Fibroblast of gingiva (primary cell): Measurements from ENCODE around the gene SMPDL3A.

ENCODE experiments used
- DNase-seq: peaks from one replicate; pipeline ENCODE4 v3.0.0-alpha.2; 2011; ENCODE audit warnings: low read depth

SMPDL3A gene

GRCh38 chr6:122778302-122778701 is 10.8 kb upstream of the SMPDL3A start:
- DNase-seq, result no peak

DNA sequence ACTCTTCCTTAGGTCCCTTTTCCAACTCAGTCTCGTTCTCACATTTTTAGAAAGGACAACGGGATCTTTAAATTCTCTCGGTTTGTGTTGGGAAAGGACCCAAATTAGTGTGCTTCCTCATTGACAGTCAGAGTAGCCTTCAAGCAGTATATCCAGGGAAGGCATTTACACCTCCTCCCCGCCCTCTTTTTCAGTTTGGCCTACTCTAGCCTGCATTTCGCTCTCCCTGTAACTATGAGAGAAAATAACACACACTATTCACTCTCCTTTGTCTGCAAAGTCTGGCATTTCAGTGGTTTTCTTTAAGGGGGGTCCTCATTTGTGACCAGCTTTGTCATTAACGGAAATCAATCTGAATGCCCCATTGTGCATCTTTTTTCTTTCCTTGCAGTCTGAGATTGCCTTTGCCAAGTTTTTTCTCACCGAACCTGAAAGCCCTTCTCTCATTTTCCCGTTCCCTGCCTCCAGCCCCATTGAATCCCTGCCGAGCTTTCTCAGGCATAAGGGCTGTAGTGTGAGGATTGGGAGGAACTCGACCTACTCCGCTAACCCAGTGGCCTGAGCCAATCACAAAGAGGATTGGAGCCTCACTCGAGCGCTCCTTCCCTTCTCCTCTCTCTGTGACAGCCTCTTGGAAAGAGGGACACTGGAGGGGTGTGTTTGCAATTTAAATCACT is 9.9 kb upstream of the SMPDL3A start:
- no peak for DNase-seq

GRCh38 chr6:122779667-122780066 is 9.4 kb upstream of the SMPDL3A start, which contains the start of gene FABP7:
FABP7 (plus strand) TSS chr6:122779716; CDS start chr6:122779795, 79 bp downstream.
- DNase-seq, result no peak

DNA sequence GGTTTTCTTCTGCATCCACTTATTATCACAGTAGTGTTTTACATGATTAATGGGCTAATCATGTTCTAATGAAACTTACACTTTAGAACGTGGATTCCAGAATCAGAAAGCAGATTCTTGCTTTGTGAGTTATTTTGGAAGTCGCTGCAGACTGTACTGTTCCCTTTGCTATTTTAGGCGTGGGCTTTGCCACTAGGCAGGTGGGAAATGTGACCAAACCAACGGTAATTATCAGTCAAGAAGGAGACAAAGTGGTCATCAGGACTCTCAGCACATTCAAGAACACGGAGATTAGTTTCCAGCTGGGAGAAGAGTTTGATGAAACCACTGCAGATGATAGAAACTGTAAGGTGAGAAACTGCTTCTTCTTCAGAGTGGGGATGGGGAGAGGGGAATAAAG is 8.9 kb upstream of the SMPDL3A start:
- no peak for DNase-seq

DNA sequence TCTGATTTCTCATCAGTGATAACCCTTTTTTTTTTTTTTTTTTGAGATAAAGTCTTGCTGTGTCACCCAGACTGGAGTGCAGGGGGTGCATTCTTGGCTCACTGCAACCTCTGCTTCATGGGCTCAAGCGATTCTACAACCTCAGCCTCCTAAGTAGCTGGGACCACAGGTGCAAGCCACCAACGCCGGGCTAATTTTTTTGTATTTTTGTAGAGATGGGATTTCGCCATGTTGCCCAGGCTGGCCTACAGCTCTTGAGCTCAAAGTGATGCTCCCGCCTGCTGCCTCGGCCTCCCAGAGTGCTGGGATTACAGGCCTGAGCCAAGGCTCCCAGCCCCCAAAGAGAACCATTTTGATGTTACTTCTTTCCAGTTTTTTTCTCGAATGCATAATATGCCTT is 7.3 kb upstream of the SMPDL3A start:
- no peak for DNase-seq

DNA sequence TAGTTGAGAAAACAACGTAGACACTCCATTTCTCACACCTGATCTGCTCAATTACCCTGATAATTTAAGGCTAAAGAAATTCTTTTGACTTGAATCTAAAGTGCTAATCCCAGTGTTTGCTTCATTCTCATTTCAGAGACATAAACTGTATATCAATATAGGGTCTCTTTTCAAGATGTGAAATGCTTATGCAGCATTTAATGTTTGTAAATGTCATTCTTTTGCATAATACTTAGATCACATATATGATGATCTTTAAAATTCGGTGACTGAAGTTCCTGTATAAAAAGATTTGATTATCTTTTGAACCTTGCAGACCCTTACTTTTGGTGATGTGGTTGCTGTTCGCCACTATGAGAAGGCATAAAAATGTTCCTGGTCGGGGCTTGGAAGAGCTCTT is 5.7 kb upstream of the SMPDL3A start:
- DNase-seq, result no peak

- no peak for DNase-seq
Measured at GRCh38 chr6:122785891-122786290, 3.2 kb upstream of the SMPDL3A start.

- DNase-seq, result no peak
Measured at GRCh38 chr6:122787721-122788120, 1.3 kb upstream of the SMPDL3A start.

GRCh38 chr6:122788208-122788607 is 850 bp upstream of the SMPDL3A start:
- DNase-seq, result no peak

DNA sequence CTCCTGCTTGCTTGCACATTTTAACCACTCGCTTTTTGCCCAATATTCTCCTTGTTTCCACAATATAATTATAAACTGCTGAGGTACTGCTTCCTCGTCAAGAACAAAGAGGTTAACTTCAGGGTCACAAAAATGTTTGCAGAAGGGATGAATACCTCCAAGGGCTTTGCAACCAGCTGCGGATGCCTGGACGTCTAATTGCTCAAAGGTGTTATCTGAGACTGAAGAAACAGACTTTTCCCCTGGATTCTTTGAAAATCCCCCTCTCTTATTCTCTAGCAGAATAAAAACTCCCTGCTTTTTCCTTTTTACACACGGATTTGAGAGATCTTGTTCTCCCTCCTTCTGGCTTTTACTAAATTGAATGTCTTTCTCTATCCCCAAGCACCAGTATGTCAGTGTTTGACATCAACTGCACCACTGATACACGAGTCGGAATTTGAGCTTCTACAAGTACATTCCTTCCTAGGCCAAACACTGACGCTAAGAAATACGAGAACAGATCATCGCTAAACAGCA is 336 bp upstream of the SMPDL3A start:
- DNase-seq, result peak; percentile 95

- peak; percentile 10 for DNase-seq
Measured at GRCh38 chr6:122790028-122790422, 967 bp downstream of the SMPDL3A start.

- peak; percentile 31 for DNase-seq
Measured at GRCh38 chr6:122790423-122791309, 1.6 kb downstream of the SMPDL3A start.

DNA sequence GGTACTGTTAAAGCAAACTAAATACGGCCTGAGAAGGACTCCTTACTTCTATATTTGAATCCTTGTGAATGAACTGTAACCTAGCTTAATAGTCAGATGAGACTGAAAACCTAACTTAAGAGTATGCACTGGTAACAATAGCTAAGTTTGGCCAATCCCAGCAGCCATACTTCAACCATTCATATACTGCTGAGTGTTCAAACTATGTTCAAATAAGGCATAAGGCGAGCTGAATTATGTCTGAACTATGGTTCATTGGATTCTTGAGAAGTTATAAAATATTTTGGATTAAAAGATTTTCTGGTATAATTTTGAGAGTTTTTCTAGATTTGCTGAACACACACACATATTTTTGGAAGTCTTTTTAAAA is 2.2 kb downstream of the SMPDL3A start:
- DNase-seq, result no peak

DNA sequence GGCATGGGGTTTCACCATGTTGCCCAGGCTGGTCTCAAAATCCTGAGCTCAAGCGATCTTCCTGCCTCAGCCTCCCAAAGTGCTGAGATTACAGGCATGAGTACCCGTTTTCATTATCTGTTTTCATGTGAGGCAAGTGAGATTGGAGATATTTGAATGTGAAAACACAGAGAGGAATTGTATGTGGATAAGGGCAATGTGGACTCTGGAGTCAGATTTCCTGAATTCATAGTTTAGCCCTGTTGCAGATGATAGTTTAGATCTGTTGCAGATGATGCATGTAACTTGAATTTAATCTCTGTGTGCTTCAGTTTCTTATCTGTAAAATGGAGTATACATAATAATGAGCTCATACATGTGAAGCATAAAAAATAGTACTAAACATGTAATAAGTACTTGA is 3.7 kb downstream of the SMPDL3A start:
- no peak for DNase-seq

DNA sequence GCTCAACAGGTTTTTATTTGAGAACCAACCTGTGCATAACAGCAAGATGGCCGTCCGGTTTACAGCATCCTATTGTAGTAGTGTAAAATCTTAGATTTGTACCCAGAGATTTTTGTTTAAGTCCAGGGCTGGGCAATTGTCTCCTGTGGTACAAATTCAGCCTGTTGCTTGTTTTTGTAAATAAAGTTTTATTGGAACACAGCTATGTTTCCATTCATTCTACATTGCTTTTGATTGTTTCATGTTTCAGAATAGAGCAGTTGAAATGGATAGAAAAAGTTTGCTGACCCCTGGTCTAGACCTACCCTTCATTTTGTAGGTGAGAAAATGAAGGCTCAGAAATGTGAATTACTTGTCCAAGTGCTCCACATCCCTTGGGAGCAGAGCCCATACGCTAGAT is 8.5 kb downstream of the SMPDL3A start:
- DNase-seq, result no peak

GRCh38 chr6:122798099-122798641 is 9.1 kb downstream of the SMPDL3A start:
- DNase-seq, result peak; percentile 22

- no peak for DNase-seq
Measured at GRCh38 chr6:122799140-122799745, 10.2 kb downstream of the SMPDL3A start.

GRCh38 chr6:122799916-122800686 is 11.0 kb downstream of the SMPDL3A start:
- DNase-seq, result peak; percentile 17

DNA sequence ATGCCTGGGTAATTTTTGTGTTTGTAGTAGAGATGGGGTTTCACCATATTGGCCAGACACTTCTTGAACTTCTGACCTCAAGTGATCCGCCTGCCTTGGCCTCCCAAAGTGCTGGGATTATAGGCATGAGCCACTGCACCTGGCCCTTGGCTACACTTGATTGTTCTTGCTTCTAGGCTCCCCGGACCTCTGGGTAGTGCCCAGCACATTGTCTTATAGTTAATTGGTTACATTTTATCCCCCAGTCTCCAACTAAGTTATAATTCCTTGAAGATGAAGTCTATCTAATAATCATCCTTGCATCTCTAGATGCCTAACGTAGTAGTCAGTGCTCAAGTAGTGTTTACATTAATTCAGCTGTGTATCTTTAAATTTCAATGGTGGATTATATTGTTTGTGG is 11.8 kb downstream of the SMPDL3A start:
- DNase-seq, result no peak

DNA sequence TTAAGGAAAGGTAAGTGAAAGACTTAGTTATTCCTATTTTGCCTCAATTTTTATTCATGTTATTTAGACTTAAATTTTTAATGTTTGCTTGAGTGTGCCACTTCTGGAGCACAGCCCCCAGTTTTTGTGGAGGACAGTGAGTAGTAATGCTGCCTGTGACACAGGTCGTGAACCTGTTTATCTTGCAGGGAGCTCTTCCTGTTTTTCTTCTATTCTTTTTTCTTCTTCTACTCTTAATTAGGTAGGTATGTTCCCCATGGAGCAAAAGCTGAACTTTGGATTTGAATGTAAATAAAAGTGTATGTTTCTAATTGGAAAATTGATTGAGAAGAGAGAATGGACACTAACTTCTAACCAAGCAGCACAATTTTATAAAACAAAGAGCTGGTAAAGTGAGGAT is 12.3 kb downstream of the SMPDL3A start:
- no peak for DNase-seq

DNA sequence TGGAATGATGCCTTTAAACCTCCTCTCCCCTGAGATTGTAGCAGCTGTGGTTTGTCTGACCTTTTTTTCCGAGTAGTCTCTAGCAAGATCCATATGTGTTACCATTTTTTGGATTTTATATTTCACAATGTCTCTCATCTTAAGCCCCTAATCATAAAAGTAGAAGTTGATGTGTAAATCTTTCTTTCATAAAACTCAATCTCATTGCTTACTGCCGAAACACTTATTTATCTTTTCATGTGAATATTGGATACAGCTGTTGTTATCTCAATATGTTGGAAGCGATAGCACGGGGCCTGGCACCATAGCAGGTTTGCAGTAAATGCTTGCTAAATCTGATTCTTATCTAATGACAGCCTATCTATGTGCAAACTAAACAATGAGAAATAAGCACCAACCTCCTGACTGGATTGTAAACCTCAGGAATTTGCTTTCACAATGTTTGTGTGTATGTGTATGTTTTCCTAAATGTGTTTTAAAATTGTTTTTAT is 14.2 kb downstream of the SMPDL3A start:
- peak; percentile 94 for DNase-seq
